CD1c-positive myeloid dendritic cell (primary cell): ENCODE measurements around the gene SEMA3A.
"Not testable (repeated sequence)": the region's sequence is repeated elsewhere in the genome, so short reads cannot be mapped to it uniquely, and the experiment has no call there.

ENCODE experiments used
- DNase-seq: peaks from one replicate; pipeline ENCODE4 v3.0.0-alpha.2; 2016; ENCODE audit errors: extremely low spot score

SEMA3A gene

DNA sequence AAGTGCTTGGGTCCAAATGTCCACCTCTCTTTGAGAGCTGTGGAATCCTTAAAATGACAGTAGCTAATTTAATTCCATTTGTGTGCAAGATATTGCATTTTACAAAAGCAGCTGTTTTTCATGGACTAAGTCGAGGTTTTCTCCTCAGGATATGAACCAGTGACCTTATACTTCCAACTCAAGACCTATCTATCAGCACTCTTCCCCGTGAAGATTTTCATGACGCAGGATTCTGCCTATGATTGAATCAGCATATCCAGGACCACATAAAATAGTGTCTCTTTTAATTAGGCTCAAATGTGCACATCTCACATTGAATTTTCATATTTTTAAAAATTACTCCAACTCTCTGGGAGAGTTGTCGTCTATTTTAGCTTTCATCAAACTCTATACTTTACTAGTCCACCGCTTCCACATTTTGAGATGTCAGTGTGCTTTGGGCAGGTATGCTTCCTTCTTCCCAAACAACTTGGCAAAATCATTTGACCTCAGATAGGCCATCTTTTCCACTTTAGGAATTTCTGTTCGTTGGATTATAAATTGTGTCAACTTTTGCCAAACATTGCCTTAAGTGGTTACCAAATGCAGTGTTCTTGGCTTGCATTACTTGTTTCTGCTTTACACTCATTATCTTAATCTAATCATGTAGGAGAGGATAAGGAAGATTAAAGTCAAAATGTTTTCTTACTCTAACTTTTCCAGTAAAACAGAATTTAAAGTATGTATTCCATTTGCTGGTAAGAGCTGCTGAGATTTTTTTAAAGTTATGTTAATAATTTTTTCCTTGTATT, 39.4 kb downstream of the SEMA3A start:
- no peak for DNase-seq

DNA sequence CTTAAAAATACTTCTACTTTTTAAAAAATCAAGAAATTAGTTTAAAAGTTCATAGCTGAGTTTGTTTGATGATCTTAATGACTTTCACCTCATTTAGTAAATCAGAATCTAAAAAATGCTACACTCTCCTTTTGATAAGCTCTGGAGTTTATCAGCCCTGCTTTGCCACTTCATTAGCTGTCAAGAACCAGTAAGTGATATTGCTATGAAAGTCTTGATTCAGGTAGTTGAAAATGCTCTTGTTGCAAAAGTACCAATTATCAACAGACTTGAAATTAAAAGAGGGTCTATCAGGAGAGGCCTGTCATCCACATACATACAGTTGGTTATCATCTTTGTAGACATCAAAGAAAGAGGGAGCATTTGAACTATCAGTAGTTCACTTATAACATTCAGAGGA, 41.6 kb downstream of the SEMA3A start:
- DNase-seq, result no peak

DNA sequence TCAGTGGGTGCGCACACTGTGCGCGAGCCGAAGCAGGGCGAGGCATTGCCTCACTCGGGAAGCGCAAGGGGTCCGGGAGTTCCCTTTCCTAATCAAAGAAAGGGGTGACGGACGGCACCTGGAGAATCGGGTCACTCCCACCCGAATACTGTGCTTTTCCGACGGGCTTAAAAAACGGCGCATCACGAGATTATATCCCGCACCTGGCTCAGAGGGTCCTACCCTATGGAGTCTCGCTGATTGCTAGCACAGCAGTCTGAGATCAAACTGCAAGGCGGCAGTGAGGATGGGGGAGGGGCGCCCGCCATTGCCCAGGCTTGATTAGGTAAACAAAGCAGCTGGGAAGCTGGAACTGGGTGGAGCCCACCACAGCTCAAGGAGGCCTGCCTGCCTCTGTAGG, 44.2 kb downstream of the SEMA3A start:
- not testable (repeated sequence) for DNase-seq

DNA sequence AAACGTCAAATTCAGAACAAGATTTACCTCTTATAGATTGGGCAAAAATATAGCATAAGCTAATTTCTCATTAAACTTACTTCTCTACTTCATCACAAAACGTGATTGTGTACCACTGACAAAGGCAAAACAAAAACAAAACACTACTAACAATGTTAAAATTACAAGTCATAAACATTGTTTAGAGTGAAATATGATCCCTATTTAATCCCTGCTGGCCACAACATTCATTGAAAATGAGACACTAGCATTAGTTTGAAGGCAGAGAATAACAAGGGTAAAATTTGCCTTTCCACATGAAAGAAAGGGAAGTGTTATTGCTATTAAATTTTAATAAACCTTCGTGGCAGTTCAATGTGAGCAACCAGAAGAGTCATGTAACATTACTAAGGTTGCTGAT, 45.0 kb downstream of the SEMA3A start:
- no peak for DNase-seq

DNA sequence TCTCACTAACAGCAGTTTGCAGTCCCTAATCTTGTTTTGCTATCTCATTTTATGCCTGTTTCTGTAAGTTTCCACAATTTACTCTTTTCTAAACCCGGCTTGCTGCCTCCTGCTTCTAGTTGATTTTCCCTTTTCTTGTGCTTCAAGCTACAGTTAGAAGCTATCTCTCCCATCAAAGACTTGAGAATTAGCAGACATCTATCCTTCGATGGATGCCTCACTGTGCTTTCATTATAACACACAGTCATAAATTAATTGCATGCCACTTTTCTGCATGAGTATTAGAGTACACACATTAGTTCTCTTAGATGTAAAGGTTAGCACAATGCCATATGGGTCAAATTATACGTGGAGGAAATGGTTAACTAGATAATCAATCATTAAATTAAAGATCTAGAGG, 48.7 kb downstream of the SEMA3A start:
- DNase-seq, result no peak

DNA sequence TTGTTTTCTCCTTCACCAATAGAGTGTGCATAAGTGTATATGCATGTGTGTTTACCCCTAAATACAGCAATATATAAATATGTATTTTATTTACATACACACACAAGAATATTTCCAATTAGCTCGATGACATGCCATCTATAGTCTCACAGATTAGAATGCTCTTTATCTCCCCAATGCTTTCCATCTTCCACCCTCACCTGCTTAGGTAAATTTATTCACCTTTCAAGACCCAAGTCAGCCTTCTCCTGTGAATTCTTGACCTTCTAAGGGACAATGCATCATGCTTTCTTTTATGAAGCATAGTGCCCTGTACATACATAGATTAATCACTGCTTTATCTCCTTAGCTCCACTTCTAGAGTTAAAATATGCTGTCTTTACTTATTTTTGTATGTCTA, 49.7 kb downstream of the SEMA3A start:
- DNase-seq, result no peak

DNA sequence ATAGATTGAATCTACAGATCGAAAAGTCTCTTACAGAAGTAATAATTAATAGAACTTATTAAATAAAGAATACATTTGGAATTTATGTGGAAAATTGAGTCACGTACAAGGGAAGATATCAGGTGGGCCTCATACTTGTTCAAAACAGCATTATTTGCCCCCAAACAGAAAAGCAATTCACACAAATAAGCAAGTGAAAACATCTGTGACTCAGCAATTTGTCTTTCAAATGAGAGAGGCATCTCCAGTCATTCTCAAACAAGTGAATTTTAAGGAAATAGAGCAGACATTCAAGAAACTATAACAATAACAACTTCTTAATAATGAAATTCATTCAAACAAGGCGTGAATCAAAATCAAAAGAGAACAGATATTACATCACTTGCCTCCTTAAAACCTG, 50.1 kb downstream of the SEMA3A start:
- no peak for DNase-seq

DNA sequence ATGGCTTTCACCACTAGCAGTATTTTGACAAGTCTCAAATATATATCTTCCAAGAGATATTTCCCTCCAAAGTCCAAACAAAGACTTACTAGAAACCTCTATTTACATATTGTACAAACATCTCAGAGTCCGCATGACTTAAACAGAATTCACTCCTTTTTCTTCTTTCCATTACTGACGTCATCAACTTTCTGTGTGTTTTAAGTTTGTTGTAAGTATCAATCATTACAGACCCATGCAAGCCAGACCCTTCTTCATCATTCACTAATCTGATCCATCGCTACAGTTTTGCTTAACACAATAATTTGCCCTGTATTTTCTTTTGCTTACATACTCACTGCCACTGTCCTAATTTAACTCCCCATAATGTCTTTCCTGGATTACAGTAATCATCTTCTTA, 51.9 kb downstream of the SEMA3A start:
- no peak for DNase-seq

DNA sequence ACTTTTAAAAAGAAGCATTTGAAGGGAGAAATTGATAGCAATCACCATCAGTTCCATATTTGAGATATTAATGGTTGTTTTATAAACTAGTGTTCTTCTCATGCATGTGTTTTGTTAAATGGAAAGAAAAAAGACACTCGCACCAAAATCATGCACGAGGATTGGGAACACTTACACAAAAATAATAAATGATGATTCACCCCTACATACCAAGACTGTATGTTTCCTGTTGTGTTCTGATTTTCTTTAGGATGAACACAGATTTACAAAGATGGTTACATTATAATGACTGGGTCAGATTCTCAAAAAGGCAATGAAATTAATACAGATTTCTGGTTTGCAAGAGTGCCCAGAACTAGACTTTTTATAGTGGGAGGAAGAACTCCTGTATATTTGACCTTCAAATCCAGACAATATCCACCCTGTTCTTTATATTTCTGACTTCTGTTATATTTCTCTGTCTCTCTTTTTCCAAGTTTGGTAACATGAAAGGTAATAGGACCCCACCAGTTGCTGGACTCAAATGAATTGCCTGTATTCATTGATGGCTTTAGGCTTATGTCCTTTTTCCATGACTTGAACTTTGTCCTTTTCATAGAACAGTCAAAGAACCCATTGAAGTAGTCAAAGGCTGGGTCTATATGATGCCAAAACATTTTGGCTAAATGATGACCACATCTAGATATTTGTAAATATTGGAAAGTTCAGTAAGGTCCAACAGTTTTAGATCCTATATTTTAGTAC, 54.4 kb downstream of the SEMA3A start:
- no peak for DNase-seq

DNA sequence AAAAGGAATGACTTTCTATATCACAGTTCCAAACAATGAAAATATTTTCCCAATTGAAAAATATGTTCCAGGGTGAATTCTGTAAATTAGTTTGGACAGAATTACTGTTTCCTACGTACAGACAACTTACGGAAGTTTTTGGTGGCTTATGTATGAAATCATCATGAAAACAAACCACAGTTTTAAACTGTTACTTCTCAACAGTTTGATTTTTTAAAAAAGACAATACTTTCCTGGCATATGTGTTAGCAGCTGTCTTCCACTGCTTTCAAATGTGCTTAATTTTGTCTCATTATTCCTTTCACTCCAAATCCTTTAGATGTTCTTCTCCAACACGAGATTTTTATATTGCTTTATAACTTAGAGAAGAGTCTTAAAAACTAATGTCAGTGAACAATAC, 56.2 kb downstream of the SEMA3A start:
- no peak for DNase-seq

DNA sequence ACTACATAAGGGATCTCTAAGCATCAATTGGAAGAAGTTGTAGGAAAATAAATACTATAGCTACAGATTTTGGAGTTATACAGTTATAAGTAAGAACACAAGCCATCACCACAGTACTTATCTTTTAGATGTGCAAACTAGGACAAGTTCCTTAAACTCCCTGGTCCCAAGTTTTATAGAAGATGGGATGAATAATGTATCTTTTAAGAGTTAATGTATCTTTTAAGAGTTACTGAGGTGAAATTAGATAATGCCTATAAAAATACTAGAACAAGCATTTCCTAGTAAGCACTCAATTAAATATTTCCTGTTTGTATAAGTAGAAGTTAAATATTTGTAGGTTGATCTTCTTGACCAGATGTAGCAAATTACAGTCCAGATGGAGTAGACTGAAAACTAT, 56.8 kb downstream of the SEMA3A start:
- DNase-seq, result no peak

DNA sequence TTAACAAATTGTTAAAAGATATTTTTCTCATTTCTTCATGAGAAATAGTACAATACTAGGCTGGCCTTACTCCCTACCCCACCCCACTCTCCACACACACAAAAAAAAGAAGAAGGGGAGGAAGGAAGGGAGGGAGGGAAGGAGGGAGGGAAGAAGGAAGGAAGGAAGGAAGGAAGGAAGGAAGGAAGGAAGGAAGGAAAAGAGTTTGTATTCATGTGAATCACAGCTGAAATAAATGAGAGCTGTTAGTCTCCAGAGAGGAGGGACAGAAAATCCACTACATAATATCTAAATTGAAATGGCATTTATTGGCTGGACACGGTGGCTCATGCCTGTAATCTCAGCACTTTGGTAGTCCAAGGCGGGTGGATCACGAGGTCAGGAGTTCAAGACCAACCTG, 57.8 kb downstream of the SEMA3A start:
- no peak for DNase-seq

DNA sequence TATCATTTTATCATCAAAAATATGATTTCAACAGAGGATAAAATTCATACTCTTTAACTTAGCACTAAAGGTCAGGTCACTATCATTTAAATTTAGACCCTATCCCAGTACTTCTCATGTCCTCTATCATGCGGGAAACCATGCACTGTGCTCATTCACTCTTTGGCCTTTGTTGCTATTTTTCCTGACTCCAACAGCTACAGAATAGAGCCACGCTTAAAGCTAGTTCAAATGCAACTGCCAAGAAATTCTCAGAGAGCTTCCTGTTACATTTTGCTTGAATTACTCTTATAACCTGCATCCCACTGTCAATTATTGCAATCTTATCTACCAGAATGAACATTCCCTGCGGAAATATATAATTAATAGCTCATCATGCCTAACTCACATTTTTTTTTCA, 58.3 kb downstream of the SEMA3A start:
- no peak for DNase-seq

DNA sequence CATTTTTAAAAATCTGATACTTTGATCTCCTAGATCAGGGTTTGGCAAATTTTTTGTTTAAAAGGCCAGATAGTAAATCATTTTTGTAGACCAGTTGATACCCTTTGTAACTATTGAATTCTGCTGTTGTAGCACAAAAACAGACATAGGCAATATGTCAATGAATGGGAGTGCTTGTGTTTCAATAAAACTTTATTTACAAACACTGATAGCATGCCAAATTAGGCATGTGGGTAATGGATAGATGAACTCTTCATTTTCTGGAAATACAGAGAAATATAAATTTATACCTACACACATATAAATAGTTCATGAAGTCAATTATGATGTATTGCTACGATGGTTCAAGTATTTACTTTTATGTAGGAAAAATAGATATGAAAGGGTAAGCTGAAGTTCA, 60.4 kb downstream of the SEMA3A start:
- no peak for DNase-seq

DNA sequence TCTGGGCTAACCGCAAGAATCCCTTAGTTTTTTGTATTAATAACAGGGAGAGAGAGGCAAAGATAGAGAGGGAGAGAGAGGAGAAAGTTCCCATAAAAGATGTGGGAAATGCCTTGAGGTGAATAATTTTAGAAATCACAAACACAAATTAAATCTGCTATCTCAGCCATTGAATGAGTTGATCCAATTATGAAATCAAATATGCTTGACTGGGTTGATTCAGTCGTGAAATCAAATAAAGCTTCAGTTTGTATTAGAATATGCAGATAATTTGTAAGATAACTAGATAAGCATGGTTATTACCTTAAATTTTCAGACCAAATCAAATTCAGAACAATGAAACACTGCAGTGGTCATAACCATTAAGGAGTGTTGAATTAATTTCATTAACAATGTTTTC, 68.9 kb downstream of the SEMA3A start:
- DNase-seq, result no peak

DNA sequence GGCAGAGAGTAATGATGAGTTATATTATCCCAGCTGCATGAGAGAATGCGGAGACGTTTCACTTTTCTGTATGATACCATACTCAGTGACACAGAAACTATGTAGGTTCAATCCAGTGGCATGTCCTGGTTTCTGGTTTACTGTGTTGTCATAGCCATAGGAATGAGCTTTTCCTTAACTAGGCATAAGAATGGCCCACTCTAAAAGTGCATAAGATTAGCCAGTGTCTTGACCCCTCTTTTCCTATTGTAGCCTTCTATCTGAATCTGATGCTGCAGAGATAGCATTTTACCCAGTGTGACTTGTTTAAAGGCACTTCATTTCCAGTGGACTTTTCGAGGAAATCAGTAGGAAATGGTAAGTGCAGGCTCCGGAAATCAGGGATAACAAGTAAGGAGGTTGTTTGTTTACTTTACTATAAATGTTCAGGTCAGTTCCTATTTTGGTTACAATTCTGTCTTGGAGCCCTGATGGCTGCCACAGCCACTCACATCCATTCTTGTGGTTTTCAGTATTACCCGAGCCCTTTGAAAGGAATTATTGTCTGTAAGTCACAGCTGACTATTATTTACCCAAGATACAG, 70.5 kb downstream of the SEMA3A start:
- DNase-seq, result no peak

DNA sequence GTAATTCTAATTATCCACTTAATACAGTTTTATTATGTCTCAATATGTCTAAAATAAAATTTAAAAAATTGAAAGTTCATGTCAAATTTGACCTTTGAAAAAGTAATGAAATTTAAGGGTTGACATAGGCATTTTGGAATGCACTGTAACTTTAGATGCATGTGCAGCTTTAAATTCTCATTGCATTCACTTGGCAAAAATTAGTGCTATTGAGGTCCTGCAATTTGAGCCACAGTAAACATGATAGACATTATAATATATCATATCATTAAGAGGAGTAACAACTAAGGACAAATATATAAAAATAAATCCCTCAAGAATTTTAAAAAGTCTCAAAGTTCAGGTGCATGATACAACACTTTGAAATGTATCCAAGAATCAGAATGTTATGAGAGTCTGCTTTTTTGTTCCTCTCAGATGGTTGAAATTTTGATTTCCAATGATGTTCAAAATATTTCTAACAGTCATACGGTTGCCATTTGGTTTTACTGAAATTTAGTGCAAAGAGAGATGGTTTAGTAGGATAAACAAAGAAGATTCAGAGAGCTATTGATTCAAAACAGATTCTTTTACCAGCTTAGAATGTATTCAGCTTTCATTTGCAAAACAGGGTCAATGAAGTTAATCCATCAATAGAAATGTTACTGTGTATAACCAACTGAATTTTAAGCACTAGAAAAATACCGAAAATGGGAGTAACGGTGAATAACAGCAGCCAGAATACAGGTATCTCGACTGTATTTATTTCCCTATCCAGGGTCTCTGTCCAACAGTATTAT, 71.8 kb downstream of the SEMA3A start:
- DNase-seq, result no peak

DNA sequence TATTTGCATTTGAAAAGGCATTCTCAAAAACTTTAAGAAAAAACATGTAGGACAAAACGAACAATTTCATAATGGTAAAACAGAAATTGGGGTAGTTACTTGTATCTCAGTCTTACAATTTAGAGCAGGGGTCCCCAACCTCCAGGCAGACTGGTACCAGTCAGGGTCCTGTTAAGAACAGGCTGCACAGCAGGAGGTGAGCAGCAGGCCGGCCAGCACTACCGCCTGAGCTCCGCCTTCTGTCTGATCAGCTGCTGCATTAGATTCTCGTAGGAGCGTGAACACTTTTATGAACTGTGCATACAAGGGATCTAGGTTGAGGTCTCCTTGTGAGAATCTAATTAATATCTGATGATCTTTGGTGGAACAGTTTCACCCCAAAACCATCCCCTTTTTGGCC, 77.3 kb downstream of the SEMA3A start:
- no peak for DNase-seq

DNA sequence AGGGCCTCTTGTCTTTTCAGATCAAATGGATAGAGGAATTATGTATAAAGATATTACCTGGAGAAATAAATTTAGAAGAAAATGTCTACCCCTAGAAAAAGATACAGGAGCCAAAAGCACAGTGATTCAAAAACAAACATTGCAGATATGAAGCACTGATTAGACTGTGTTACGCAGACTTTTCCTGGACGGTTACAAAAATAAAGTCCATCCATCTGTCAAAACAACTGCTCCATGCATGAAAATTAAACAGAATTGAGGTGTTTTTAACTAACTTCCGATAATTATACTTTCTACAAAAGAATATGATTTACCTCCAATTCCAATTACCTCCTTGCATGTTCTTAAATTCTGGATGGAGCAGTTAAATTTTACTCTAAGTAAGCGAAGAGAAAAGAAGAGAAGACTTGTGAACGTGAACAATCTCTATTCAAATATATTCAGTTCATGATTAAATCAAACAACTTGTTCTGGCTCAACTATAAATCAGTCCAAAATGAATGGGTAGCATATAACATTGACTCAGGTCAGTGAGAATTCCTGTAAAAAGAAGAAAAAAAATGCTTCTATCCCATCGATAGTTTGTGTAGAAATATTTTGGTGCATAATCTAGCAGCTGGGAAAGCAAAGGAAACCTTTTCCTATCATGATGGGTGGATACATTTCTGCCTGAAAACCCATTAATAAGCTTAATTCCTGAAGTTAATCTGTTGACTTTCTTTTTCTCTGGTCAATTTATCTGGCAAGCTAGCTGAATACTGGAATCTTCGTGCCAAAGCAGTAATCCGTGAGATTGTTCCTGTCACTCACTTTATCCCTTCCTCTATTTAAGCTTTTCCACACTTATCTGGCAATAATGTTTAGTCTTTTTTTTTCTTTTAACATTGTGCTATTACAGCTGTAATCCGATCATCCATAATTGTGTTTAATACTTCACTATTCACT, 80.4 kb downstream of the SEMA3A start:
- DNase-seq, result no peak

DNA sequence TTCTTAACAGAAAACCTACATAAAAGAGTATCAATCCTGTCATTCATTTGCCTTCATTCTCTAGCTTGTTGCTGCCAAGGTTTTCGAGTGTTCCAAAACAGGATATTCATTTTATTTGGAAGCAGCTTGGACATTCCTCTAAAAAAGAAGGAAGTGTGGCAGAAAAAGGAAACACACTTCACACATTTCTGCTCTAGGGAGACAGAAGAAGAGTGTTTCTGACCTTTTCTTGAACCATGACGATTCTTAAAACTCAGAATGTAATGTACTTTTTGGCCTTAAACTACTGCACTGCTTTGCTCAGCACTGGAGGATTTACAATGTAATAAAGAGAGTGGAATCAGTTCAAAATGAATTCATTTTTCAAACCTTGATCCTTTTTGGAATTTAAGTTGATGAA, 81.3 kb downstream of the SEMA3A start:
- DNase-seq, result no peak

DNA sequence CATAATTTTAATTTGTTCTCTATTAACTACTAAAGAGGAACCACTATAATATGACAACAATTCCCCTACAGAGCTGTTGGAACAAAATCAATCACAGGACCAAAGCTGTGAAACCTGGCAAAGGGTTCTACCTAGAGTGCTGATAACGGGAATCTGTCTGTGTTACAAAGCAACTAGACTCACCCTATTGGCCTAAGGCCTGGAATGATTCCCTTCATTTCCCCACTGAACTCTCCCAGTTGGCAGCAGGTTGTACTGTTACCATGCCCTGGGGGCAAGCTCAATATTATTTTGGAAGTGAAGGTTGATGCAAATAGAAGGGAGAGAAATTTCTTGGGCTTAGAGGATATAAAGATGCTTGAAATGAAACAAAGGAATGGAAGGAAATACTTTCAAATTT, 81.8 kb downstream of the SEMA3A start:
- no peak for DNase-seq
